Measurements from ENCODE around the gene NAGK.

Gene NAGK

GRCh38 chr2:71117063-71117462 lies 48.6 kb downstream of the NAGK start:
- DNase-seq = no peak

GRCh38 chr2:71120195-71120594 lies 51.7 kb downstream of the NAGK start:
- DNase-seq = no peak

GRCh38 chr2:71121479-71121878 lies 53.0 kb downstream of the NAGK start:
- DNase-seq = no peak

GRCh38 chr2:71122387-71123298 lies 54.2 kb downstream of the NAGK start:
- DNase-seq = no peak

- no peak for DNase-seq
These were observed 57.3 kb downstream of the NAGK start for GRCh38 chr2:71125506-71126294.

- no peak for DNase-seq
These were observed 58.5 kb downstream of the NAGK start for GRCh38 chr2:71126957-71127356.
